NB4 (cell line): Measurements from ENCODE around the gene KCTD16.

Source experiments
- MAX ChIP-seq: IDR thresholded peaks from 2 replicates; pipeline ENCODE4 v1.6.1; 2011; ENCODE audit warnings: low read depth, low read length
- MYC ChIP-seq: IDR thresholded peaks from 2 replicates; pipeline ENCODE4 v1.6.1; 2011; ENCODE audit warnings: low read depth, low read length
- POLR2A ChIP-seq: IDR thresholded peaks from 2 replicates; pipeline ENCODE4 v1.6.1; 2011; ENCODE audit warnings: mild to moderate bottlenecking; ENCODE audit not compliant: insufficient read length; ENCODE audit errors: extremely low read depth
- TF ChIP-seq, protein P1 (sequence below): IDR thresholded peaks from one replicate; pipeline ENCODE4 v1.5.1; 2012; ENCODE audit warnings: low read depth, low read length

- TF ChIP-seq, protein P1, sequence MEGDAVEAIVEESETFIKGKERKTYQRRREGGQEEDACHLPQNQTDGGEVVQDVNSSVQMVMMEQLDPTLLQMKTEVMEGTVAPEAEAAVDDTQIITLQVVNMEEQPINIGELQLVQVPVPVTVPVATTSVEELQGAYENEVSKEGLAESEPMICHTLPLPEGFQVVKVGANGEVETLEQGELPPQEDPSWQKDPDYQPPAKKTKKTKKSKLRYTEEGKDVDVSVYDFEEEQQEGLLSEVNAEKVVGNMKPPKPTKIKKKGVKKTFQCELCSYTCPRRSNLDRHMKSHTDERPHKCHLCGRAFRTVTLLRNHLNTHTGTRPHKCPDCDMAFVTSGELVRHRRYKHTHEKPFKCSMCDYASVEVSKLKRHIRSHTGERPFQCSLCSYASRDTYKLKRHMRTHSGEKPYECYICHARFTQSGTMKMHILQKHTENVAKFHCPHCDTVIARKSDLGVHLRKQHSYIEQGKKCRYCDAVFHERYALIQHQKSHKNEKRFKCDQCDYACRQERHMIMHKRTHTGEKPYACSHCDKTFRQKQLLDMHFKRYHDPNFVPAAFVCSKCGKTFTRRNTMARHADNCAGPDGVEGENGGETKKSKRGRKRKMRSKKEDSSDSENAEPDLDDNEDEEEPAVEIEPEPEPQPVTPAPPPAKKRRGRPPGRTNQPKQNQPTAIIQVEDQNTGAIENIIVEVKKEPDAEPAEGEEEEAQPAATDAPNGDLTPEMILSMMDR = peak; percentile 55
- TF ChIP-seq POLR2A (no peak), MAX (no peak), MYC (no peak)
These were observed 297.1 kb downstream of the KCTD16 start for GRCh38 chr5:144467792-144468191.
